HG03520 (cell line): Measurements from ENCODE around the gene TMEM94.
A peak's percentile ranks its signal among the peaks of the same experiment; 100 is the strongest.

Experiments used
- ATAC-seq: cut with Tn5 transposase; IDR thresholded peaks from one replicate; pipeline ENCODE4 v1.9.1; 2021; ENCODE audit warnings: mild to moderate bottlenecking, moderate library complexity; ENCODE audit not compliant: unreplicated experiment

Gene TMEM94

DNA sequence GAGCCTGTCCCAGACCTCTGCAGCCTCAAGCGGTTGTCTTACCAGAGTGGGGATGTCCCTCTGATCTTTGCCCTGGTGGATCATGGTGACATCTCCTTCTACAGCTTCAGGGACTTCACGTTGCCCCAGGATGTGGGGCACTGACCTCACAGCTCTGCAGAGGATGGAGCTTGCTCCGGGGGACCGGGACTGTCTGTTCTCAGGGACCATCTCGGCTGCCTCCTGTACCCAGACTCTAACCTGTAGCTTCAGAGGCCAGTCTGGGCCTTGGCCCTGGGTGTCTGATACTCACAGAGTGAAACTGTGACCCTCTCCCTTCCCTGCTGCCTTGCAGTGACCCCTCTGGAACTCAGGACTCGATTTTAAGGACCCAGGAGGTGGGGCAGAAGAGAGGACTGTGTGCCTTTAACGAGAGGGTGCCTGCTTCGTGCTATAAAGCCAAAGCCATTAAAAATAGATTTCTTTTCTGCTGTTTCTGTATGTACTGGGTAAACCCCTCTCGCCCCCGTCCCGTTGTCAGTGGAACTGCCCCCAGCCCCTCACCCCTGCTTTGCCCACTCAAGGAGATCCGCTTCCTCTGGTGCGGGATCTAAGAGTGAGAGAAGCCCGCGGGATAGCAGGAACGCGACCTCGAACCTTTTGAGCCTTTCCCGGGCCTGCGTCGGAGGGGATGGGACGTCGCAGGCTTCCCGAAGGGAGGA is 68.0 kb downstream of the TMEM94 start:
- ATAC-seq: no peak

DNA sequence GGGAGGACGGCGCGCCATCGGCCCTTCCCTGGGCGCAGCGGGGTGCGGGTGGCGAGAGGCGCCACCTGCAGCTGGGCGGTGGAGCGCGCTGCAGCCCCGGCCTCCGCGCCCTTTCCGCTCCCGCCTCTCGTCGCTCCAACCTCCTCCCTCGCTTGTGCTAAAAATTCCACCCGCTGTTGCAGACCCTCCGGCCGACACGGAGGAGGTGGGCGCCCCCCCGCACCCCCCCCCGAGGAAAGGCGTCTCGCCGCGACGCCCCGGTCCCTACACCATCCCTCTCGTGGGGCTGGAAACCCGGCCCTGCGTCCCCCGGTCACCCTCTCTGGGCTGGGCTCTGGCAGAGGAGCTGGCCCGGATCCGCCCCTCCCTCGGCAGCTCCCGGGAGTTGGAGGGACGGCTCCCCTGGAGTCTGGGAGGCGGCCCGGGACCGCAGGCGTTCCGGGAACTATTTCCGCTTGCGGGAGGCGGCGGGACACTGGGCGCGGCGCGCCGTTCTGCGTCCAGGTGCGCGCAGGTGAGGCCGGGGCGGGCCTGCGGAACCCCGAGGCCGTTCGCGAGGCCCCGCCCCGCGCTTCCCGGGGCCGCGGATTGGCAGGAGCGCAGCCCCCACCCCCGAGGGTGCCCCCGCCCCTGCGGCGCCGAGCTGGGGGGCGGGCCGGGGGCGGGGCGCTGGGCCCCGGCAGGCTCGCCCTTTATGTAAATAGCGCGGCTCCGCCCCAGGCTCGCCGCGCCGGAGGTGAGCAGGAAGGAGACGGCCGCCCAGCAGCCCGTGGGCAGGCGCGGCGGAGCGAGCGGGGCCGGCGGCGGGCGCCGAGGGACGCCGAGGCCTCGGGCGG is 68.8 kb downstream of the TMEM94 start, which contains the start of gene LLGL2:
Gene LLGL2 (plus strand): TSS at position 728 of the 836 bp plus-strand sequence. CDS start 17,730 bp downstream, outside the sequence.
- ATAC-seq: peak; percentile 66

DNA sequence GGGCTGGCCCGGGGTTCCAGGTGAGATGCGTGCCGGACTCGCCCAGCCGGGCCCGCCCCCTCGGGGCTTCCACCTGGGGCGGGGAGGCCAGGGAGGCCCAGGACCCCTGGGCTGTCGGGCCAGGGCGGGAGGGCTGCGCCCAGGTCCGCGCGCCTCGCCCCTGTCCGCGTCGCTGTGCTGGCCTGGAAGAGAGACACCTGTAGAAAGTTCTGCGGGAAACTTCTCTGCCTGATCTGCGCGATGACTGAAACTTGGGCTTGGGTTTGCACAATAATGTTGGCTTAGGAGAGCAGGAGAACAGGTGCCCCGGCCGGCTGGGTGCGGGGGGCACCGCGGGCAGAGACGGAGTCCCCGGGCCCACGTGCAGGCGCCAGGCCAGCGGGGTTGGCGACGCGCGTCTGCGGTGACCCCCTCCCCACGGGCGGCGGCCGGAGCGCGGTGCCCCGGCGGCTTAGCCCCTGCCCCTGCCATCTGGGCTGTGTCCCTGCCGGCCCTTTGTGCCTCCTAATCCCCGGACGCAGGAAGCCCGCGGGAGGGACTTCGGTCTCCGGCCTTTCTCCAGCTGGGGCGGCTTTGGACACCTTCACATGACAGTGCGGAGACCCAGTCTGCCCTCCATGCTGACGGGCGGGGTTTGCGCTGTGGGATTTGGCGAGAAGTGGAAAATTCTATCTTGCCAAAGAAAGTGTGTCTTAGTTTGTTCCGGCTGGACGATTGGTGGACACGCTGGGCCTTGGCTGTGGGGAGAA is 69.5 kb downstream of the TMEM94 start:
- no peak for ATAC-seq

DNA sequence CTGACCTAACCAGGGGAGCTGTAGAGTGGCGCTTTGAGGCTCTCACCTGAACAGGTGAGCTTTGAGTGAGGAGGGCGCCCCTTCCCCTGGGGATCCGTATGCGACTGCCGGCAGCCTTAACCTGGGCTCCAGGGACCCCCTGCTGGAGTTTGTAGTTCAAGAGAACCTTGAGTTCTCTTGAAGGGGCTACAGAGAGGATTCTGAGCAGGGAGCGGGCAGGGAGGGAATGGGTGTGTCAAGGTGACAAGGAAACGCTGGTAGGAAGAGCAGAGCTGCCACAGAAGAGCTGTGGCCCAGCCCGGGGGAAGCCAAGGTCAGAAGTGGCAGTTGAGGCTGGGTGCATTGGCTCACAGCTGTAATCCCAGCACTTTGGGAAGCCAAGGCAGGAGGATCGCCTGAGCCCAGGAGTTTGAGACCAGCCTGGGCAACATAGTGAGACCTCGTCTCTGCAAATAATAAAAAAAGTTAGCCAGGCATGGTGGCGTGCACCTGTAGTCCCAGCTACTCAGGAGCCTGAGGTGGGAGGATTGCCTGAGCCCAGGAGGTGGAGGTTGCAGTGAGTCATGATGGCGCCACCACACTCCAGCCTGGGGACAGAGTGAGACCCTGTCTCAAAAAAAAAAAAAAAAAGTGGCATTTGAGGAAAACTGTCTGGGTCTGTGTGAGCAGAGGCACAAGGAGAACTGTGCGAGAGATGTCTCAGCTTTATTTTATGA is 70.3 kb downstream of the TMEM94 start:
- ATAC-seq: no peak

DNA sequence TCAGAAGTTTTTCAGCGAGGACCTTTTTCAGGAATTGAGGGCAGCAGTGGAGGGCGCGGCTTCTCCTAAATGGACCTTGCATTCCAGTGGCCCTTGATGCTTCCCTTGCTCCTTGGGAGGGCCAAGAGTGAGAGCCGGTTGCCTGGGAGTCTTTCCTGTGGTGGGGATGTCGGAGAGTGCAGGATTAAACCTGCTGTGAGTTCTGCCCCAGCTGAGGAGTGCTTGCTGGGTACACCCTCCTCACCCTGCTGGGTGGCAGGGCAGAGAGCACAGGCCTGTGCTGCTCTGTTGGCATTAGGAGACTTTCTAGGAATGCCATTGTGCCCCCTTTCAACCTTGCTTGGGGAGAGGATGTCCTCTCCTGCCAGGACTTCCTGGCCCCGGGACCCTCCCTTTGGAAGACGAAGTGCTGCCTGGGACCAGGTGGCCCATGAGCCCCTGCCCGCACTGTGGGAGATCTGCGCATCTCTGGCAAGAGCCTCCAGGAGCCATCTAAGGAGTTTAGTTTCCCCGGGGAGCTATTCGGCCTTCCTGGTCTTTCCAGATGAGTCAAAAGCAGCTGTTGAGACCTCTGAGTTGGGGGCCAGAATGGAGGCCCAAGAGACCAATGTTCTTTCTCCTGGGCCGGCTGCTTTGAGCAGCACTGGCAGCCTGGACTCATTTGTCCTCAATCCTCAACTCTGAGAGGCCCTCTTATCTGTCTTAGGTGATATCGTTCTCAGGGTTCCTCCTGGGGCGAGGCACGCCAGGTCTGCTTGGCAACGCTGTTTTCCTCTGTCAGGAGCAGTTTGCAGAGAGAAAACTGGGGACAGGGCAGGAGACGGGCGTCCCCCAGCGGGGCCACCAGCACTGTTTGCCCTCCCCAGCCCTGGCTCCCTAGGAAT is 74.6 kb downstream of the TMEM94 start:
- ATAC-seq: no peak

DNA sequence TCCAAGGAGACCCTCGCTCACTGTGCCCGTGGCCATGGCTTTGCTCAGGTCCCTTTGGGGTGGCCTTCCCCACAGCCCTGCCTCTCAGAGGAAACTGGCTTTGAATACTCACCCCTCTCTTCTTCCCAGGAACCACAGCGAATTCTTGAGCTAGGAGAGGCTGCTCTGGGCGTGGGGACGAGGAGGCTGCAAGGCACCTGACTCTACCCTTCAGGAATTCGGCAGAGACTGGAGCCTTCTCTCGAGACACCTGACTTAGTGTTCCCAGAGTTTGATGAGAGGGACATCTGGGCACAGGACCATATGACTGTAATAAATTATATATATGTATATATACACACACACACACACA is 75.3 kb downstream of the TMEM94 start:
- no peak for ATAC-seq

DNA sequence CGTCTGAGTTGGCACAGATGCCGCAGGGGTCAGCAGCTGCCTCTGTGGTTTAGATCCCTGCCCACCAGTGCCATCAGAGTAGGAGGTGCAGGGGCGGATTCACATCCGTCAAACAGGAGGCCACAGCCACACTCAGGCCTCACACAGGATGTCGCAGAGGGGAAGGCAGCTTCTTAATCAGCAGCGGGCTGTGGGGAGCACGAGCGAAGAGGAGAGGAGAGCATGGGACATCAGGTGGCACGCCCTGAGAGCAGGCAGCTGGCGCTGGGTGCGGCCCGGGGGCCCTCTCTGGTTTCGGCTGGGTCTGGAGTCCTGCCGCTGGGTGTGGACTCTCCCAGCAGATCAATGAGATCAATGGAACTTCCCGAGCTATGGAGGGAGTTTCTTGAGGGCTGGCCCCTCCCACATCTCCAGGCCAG is 78.7 kb downstream of the TMEM94 start:
- ATAC-seq: no peak

DNA sequence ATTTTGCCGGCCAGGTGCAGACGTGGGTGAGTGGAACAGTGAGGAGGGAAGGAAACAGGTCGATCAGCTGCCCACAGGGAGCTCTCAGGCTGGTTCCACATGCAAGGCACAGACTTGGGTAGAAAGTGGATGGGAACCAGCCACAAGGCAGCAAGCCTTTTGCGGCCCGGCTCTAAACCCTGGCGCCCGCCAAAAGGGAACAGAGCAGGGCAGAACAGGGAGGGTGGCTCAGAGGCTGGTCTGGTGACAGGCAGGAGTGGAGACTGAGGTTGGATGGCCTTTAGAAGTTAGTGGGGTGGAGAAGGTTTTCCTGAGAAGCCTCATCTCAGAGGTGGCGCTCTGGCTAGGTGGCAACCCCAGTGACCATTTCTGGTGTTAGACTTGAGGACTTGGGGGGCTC is 79.4 kb downstream of the TMEM94 start:
- no peak for ATAC-seq

DNA sequence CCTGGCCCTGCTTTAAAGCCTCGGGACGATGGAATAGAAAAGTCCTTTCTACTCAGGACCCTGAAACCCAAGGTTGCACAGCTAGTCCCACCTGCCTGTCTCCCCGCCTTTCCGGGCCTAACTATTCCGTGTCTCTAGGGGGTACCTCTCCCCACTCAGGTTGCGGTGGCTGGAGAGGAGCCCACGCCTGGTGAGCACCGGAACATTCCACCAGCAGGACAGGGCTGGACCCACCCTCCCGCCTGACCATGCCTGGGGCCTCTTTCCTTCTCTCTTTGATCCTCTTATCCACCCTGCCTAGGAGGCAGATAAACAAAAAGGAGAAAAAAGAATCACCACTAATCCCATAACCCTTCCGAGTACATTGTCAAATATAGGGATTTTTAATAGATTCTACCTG is 79.9 kb downstream of the TMEM94 start:
- no peak for ATAC-seq

DNA sequence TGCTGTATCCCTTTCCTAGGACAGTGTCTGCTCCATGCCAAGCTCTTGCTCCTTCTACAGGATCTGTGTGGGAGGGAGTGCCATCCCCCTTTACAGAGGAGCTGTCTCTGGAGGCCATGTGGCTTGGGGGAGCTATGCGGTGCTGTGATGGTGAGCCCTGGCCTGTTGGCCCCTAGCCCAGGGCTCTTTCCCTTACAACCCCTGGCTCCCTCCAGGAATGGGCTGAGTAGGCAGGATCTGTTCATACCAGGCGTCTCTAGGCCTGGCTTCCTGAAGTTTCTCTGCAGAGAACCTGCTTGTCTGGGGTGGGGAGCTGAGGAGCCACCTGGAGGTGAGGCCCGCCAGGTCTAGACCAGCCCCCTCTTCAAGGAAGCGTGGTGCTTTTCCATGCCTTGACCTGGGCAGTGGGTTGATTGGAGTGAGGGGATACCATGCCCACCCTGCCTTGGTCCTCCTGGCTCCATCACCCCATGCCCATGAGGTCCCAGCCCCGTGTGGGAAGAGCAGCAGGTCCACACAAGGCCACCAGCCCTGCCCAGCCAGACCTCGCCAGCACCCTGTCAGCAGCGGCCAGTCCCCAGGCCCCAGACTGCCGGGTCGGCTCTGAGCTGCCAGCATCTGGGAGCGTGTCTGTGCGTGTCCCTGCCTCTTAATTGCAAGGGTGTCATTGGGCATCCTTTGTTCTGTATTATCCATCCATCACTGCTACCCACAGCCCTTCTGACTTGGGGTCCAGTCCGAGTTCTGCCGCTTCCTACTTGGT is 83.7 kb downstream of the TMEM94 start:
- no peak for ATAC-seq

DNA sequence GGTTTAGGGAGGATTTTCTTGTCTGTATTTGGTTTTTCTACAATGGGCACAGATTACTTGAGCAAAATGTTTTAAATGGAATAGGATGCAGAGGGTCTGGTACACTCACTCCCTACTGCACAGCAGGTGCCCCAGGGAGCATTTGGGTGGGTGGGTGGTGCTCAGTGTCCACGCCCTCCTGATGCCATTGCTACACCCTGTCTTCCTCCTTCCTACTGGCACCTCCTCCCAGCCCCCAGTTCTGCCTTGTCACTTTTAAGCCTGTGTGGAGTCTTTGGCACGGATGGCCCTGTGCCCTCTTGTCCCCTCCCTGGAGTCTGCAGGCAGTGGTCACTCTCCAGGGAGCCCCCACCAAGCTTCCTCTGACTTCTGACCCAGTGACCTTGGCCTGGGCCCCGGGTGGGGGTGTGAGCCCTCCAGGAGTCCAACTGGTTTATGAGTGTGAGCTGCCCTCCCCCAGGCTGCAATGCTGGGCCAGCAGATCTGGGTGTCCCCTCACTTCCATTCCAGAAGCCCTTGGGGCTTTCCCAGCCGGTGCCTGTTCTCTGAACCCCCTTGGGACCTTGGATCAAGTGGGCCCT is 84.6 kb downstream of the TMEM94 start:
- ATAC-seq: no peak

DNA sequence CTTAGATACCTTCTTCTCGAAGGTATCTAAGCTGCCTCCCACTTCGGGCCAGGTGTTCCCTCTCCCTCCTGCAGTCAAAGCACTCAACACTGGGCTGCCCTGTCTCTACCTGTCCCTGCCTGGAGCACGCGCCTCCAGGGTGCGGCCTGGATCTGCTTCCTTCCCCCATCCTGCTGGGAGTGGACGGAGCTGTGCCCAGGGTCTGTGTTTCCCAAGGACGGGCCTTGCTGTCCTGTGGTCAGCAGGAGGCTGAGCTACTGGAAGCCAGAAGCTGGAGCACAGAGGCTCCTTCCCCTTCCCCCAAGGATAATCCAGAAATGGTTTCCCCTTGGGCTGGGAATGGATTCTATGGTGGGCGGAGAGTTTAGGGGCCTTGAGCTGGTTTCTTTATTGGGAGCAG is 85.8 kb downstream of the TMEM94 start:
- ATAC-seq: no peak

DNA sequence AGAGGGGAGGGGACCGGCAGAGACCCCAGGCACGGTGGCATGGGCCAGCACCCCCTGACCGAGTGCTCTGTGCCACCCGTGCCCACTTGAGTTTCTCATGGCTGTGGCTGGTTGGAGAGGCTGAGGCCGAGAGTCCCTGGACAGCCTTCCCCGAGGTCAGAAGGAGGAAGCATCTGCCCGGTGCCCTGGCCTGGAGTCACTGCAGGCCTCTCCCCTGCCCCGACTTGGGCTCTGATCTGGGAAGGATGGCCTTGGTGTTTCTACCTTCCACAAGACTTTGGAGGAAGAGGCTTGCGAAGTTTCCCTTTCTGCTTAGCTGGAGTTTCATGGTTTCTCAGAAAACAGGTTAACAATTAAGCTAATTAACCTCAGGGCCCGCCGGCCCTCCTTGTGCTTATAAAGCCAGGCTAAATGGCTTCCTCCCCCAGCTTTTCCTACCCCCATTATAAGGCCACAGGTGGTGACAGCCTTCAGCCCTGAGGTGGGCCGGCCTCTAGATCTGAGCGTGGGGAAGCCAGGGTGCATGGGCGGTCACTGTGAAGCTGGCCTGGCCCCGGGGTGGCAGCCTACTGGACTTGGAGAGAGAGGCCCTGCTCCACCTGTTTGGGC is 86.4 kb downstream of the TMEM94 start:
- ATAC-seq: no peak

DNA sequence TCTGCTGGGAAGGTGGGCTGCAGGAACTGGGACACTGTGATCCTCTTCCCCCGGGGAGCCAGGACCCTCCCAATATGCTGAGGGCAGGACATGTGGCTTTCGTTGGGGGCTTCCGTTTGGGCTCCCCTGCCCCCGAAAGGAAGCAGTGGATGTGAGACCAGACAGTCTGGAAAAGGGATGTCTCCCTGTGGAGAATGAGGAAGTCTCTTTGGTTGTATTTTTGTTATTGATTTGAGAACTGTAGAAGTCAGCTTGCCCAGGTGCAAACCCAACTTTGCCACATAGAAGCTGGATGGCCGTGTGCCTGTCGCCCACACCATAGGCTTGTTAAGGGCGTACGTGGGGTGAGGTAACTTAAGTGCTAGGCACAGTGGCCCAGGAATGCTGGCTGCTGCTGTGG is 87.8 kb downstream of the TMEM94 start:
- ATAC-seq: no peak

DNA sequence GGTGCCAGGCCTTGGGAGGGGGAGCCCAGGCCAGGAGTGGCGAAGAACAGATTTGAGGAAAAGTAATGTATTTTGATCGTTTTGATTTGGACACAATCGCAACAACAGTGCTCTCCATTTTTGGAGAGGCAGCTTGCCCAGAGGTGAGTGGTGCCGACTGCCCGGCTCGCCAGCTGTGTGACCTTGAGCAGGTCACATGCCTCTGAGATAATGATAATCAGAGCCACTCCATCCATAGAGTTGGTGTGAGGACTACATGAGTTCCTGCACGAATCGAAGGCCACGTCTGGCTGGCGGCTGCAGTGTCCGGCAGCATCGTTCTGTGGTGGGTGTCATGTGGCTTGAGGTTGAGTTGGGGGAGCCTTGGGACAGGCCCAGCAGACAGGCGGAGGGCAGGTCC is 89.7 kb downstream of the TMEM94 start:
- ATAC-seq: no peak

DNA sequence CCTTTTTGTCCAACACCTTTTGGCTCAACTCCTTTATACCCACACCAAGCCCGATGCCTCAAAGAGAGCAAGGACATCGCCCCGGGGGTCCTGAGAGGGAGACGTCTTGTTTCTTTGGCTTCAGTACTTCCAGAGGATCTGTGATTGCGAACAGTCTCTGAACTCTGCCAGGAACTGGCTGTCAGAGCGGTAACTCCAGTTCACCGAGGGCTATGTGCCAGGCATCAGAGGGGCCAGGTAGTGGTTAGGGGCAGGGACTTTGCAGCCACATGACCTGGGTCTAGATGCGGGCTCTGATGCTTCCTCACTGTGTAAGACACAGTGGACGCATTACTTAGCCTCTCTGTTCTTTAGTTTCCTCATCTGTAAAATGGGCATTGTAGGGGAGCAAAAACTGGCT is 90.7 kb downstream of the TMEM94 start:
- no peak for ATAC-seq

DNA sequence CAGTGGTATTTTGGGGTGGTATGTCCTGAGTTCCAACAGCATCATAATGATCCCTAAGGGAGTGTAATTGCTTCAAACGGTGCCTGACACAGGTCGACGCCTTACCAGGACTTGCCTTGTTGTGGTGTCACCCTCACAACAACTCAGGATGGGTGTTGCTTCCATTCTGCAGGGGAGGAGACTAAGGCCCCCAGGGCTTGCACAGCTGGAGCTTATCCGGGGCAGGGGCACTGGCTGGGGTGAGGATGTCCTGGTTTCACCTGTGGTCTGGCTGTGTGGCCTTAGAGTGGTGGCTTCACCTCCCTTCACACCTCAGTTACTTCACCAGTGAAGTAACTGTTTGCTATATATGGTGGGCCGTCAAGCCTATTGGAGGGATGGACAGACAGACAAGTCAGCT is 92.4 kb downstream of the TMEM94 start:
- ATAC-seq: no peak
